ENCODE measurements around the gene AMTN.

AMTN gene

DNA sequence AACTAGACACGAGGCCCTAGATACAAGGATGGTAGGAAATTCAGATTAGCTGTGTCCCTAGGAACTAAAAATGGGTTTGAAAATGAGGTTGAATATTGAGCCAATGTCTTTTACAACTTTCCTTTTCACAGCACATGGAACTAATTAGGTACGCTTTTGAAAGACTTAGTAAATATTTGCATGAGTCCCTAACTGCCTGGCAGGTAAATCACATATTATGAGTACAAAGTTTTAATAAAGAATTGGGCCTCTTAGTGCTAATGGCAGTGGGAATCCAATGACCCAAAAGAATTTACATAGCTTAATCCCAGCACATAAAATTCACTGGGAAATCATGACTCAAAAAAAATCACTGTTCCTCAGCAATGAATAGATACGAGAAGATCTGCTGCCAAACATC is 29.6 kb upstream of the AMTN start:
- H3K27ac ChIP-seq (ENCODE audit: extremely low read depth, low read depth, low read length): no peak overlapping the region
- ChIA-PET CTCF (interaction anchor here (0.6 kb wide), 1 partner anchor 27 kb away, joined by 3 read pairs; no protein-coding TSS in a partner anchor), POLR2A (no interaction called here)
- H3K9me3 ChIP-seq (ENCODE audit: control insufficient read depth, insufficient read depth, low read depth, low read length): no peaks in the 10 kb centered on the region
- no peaks in the 10 kb centered on the region for H3K4me1 ChIP-seq (ENCODE audit: control insufficient read depth, insufficient read depth, low read length)
- H3K36me3 ChIP-seq (ENCODE audit: control insufficient read depth in 2 of 2, insufficient read depth in 1 of 2, low read length in 2 of 2): no peaks in the 10 kb centered on the region
- no peak overlapping the region for H3K4me3 ChIP-seq (ENCODE audit: low read depth, low read length)
- TF ChIP-seq ZNF530 (tag by site-specific recombination; IDR thresholded peaks at IDR 0.05; ENCODE audit: low read depth) (no peak), EGR2 (tag by site-specific recombination; IDR thresholded peaks at IDR 0.05; ENCODE audit: low read depth) (no peak), SP2 (tag by site-specific recombination; IDR thresholded peaks at IDR 0.05) (no peak), IKZF3 (tag by site-specific recombination; IDR thresholded peaks at IDR 0.05) (no peak), ZNF133 (tag by site-specific recombination; IDR thresholded peaks at IDR 0.05) (no peak), ZNF76 (tag by site-specific recombination; IDR thresholded peaks at IDR 0.05; ENCODE audit: borderline replicate concordance, low read depth) (no peak), ZNF157 (tag by site-specific recombination; IDR thresholded peaks at IDR 0.05) (no peak), GLI4 (tag by site-specific recombination; IDR thresholded peaks at IDR 0.05) (no peak)
- TF ChIP-seq, protein P1, sequence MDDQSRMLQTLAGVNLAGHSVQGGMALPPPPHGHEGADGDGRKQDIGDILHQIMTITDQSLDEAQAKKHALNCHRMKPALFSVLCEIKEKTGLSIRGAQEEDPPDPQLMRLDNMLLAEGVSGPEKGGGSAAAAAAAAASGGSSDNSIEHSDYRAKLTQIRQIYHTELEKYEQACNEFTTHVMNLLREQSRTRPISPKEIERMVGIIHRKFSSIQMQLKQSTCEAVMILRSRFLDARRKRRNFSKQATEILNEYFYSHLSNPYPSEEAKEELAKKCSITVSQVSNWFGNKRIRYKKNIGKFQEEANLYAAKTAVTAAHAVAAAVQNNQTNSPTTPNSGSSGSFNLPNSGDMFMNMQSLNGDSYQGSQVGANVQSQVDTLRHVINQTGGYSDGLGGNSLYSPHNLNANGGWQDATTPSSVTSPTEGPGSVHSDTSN (CRISPR knock-in tag; IDR thresholded peaks at IDR 0.05): no peak
- TF ChIP-seq, protein P2, sequence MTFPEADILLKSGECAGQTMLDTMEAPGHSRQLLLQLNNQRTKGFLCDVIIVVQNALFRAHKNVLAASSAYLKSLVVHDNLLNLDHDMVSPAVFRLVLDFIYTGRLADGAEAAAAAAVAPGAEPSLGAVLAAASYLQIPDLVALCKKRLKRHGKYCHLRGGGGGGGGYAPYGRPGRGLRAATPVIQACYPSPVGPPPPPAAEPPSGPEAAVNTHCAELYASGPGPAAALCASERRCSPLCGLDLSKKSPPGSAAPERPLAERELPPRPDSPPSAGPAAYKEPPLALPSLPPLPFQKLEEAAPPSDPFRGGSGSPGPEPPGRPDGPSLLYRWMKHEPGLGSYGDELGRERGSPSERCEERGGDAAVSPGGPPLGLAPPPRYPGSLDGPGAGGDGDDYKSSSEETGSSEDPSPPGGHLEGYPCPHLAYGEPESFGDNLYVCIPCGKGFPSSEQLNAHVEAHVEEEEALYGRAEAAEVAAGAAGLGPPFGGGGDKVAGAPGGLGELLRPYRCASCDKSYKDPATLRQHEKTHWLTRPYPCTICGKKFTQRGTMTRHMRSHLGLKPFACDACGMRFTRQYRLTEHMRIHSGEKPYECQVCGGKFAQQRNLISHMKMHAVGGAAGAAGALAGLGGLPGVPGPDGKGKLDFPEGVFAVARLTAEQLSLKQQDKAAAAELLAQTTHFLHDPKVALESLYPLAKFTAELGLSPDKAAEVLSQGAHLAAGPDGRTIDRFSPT (tag by site-specific recombination; IDR thresholded peaks at IDR 0.05): no peak
- TF ChIP-seq, protein P3, sequence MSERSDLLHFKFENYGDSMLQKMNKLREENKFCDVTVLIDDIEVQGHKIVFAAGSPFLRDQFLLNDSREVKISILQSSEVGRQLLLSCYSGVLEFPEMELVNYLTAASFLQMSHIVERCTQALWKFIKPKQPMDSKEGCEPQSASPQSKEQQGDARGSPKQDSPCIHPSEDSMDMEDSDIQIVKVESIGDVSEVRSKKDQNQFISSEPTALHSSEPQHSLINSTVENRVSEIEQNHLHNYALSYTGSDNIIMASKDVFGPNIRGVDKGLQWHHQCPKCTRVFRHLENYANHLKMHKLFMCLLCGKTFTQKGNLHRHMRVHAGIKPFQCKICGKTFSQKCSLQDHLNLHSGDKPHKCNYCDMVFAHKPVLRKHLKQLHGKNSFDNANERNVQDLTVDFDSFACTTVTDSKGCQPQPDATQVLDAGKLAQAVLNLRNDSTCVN (tag by site-specific recombination; optimal IDR thresholded peaks at IDR 0.05): no peak

- H3K36me3 ChIP-seq (ENCODE audit: control insufficient read depth in 2 of 2, insufficient read depth in 1 of 2, low read length in 2 of 2): no peaks in the 10 kb centered on the region
- no peak overlapping the region for H3K27ac ChIP-seq (ENCODE audit: extremely low read depth, low read depth, low read length)
- H3K4me3 ChIP-seq (ENCODE audit: low read depth, low read length): no peak overlapping the region
- ChIA-PET POLR2A (no interaction called here), CTCF (no interaction called here)
- TF ChIP-seq PRDM1 (tag by site-specific recombination; IDR thresholded peaks at IDR 0.05): no peak
- no peak for TF ChIP-seq ZNF670 (tag by site-specific recombination; IDR thresholded peaks at IDR 0.05; ENCODE audit: low read depth)
- no peak for TF ChIP-seq ZNF391 (tag by site-specific recombination; IDR thresholded peaks at IDR 0.05; ENCODE audit: borderline replicate concordance, low read depth)
- no peak for TF ChIP-seq ZNF558 (tag by site-specific recombination; IDR thresholded peaks at IDR 0.05)
- no peak for TF ChIP-seq ZNF16 (tag by site-specific recombination; IDR thresholded peaks at IDR 0.05; ENCODE audit: low read depth)
- TF ChIP-seq ZNF585B (tag by site-specific recombination; IDR thresholded peaks at IDR 0.05): no peak
- no peak for TF ChIP-seq ZNF645 (tag by site-specific recombination; IDR thresholded peaks at IDR 0.05)
- TF ChIP-seq ZNF600 (tag by site-specific recombination; IDR thresholded peaks at IDR 0.05): no peak
- TF ChIP-seq, protein P4, sequence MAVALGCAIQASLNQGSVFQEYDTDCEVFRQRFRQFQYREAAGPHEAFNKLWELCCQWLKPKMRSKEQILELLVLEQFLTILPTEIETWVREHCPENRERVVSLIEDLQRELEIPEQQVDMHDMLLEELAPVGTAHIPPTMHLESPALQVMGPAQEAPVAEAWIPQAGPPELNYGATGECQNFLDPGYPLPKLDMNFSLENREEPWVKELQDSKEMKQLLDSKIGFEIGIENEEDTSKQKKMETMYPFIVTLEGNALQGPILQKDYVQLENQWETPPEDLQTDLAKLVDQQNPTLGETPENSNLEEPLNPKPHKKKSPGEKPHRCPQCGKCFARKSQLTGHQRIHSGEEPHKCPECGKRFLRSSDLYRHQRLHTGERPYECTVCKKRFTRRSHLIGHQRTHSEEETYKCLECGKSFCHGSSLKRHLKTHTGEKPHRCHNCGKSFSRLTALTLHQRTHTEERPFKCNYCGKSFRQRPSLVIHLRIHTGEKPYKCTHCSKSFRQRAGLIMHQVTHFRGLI (tag by site-specific recombination; IDR thresholded peaks at IDR 0.05): no peak
- TF ChIP-seq ZNF747 (tag by site-specific recombination; IDR thresholded peaks at IDR 0.05): no peak
- no peak for TF ChIP-seq ZNF221 (tag by site-specific recombination; IDR thresholded peaks at IDR 0.05; ENCODE audit: borderline replicate concordance)
- H3K9me3 ChIP-seq (ENCODE audit: control insufficient read depth, insufficient read depth, low read depth, low read length): no peaks in the 10 kb centered on the region
- no peaks in the 10 kb centered on the region for H3K4me1 ChIP-seq (ENCODE audit: control insufficient read depth, insufficient read depth, low read length)
These were observed 22.1 kb upstream of the AMTN start for GRCh38 chr4:70496231-70496630.
